SJSA1 (cell line): ENCODE data around the gene COL6A3. TPM values are rescaled to one million over a fixed set of nuclear protein-coding genes. Genes with fewer than 3 reads are reported as not detected.

Experiments used
- DNase-seq, 2 experiments: peaks; one replicate each; pipeline ENCODE4 v3.0.0-alpha.2; 2015 to 2020; ENCODE audit warnings: low spot score in 2 of 2, low read depth in 1 of 2
- H3K27ac ChIP-seq: fragments of 250-450 bp; sonication (Bioruptor Pico); 2 replicates; pipeline ENCODE4 v1.5.1; 2020; ENCODE audit warnings: mild to moderate bottlenecking, moderate library complexity
- H3K27me3 ChIP-seq: fragments of 250-450 bp; sonication (Bioruptor Pico); replicated peaks from 2 replicates; pipeline ENCODE4 v1.5.1; 2020; ENCODE audit warnings: mild to moderate bottlenecking, moderate library complexity
- H3K36me3 ChIP-seq: fragments of 250-450 bp; sonication (Bioruptor Pico); 2 replicates; pipeline ENCODE4 v1.5.1; 2020; ENCODE audit warnings: mild to moderate bottlenecking
- H3K4me1 ChIP-seq: fragments of 250-450 bp; sonication (Bioruptor Pico); replicated peaks from 2 replicates; pipeline ENCODE4 v1.6.1; 2021; ENCODE audit warnings: mild to moderate bottlenecking
- H3K4me3 ChIP-seq: fragments of 250-450 bp; sonication (Bioruptor Pico); 2 replicates; pipeline ENCODE4 v1.5.1; 2020; ENCODE audit warnings: mild to moderate bottlenecking
- H3K9me3 ChIP-seq: fragments of 250-450 bp; sonication (Bioruptor Pico); replicated peaks from 2 replicates; pipeline ENCODE4 v1.5.1; 2020; ENCODE audit warnings: mild to moderate bottlenecking
- total RNA-seq: library from RNA; depleted of rRNA; stranded (reverse); fragments of >200 nt; shearing (Covaris generic); gene quantifications from 2 replicates; pipeline ENCODE4 v1.2.3, GENCODE V29; 2014; rRNA removed

COL6A3 gene
- 160 and 243 TPM in 2 replicates for total RNA-seq

- Histone ChIP-seq H3K9me3 (no peaks in the 10 kb centered on the region), H3K4me3 (peak within 1 kb of the TSS; percentile 46), H3K27me3 (no peaks in the 10 kb centered on the region), H3K4me1 (peaks cover 42% of the 10 kb centered on the region), H3K27ac (peak within 1 kb of the TSS; percentile 66), H3K36me3 (peaks cover 19% of the 10 kb centered on the region)
- DNase-seq = peak; percentile 64 to 77
Measured at GRCh38 chr2:237413777-237414661, at the start of gene COL6A3. Gene COL6A3 (minus strand): TSS chr2:237414164. CDS start chr2:237396817, 17,347 bp downstream.

DNA sequence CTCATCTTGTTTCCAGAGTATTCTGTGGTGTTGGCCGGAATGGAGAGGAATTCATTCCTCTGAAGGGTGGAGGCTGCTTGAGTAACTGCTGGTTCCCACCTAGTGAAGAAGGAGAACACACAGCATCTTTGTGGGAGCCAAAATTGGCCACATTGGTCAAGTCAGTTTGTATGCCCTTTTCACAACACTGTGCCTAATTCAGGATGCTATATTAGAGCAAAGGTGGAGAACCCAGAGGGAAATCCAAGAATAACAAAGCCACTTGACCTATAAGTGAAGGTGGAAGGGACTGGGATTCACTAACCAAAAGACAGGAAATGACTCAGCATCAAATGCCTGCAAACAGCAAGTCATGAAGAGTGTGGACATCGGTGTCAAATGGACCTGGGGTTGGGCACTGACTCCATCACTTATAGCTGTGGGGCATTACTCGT, 45.8 kb upstream of the COL6A3 start:
- H3K36me3 ChIP-seq = no peaks in the 10 kb centered on the region
- no peaks in the 10 kb centered on the region for H3K27me3 ChIP-seq
- H3K27ac ChIP-seq = peak overlapping the region; percentile 62
- DNase-seq = peak in 1 of 2 experiments; percentile 55
- H3K4me1 ChIP-seq = peaks cover 48% of the 10 kb centered on the region
- H3K9me3 ChIP-seq = no peaks in the 10 kb centered on the region; the same call in 1 of the 2 replicates
- no peak overlapping the region for H3K4me3 ChIP-seq

- Histone ChIP-seq H3K27me3 (no peaks in the 10 kb centered on the region), H3K27ac (peak overlapping the region; percentile 62), H3K36me3 (no peaks in the 10 kb centered on the region), H3K4me3 (no peak overlapping the region), H3K9me3 (no peaks in the 10 kb centered on the region; the same call in 1 of the 2 replicates), H3K4me1 (peaks cover 47% of the 10 kb centered on the region)
- no peak for DNase-seq
Measured at GRCh38 chr2:237459226-237459625, 45.3 kb upstream of the COL6A3 start.

- Histone ChIP-seq H3K4me1 (peaks cover 47% of the 10 kb centered on the region), H3K27me3 (no peaks in the 10 kb centered on the region), H3K9me3 (no peaks in the 10 kb centered on the region; the same call in 1 of the 2 replicates), H3K27ac (no peak overlapping the region; the same call in 1 of the 2 replicates), H3K4me3 (no peak overlapping the region), H3K36me3 (no peaks in the 10 kb centered on the region)
- DNase-seq = no peak
Measured at GRCh38 chr2:237458519-237458918, 44.6 kb upstream of the COL6A3 start.

GRCh38 chr2:237457388-237457941, 43.5 kb upstream of the COL6A3 start:
- DNase-seq = no peak
- Histone ChIP-seq H3K4me3 (no peak overlapping the region), H3K4me1 (peaks cover 47% of the 10 kb centered on the region), H3K36me3 (no peaks in the 10 kb centered on the region), H3K9me3 (no peaks in the 10 kb centered on the region; the same call in 1 of the 2 replicates), H3K27ac (peak overlapping the region; percentile 78), H3K27me3 (no peaks in the 10 kb centered on the region)

DNA sequence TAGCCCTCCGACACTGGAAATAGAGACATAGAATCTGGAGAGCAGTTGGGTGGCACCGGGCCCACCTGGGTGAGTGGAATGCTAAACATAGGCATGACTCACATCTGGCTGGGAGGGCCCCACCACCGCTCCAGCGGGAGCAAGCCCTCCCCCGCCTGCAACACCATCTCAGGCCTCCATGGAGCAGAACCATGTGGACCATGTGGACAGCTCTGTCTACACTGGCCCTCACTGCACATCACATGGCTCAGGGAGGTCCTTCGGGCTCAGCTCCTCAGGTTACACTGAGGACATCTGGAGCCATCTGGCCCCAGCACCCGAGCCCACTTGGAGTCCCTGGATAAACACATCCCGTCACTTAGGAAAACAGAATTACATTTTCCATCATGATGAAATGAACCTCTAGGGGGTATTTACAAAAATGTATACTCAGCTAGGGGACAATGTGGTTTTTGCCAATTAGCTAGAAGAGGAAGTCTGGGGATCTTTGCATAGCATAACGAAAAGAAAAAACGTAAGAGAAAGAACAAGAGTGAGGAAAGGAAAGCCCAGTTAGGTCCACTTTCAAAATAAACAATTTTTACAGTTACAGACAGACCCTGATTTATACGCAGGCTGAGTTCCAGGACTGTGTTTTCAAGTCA, 42.4 kb upstream of the COL6A3 start:
- Histone ChIP-seq H3K4me1 (peaks cover 47% of the 10 kb centered on the region), H3K9me3 (no peaks in the 10 kb centered on the region; the same call in 1 of the 2 replicates), H3K27me3 (no peaks in the 10 kb centered on the region), H3K27ac (peak overlapping the region; percentile 78), H3K4me3 (no peak overlapping the region), H3K36me3 (no peaks in the 10 kb centered on the region)
- DNase-seq = peak; percentile 95 to 97

- peak overlapping the region; percentile 78 for H3K27ac ChIP-seq
- H3K4me1 ChIP-seq = peaks cover 47% of the 10 kb centered on the region
- no peaks in the 10 kb centered on the region for H3K27me3 ChIP-seq
- DNase-seq = no peak
- no peaks in the 10 kb centered on the region; the same call in 1 of the 2 replicates for H3K9me3 ChIP-seq
- H3K36me3 ChIP-seq = no peaks in the 10 kb centered on the region
- no peak overlapping the region for H3K4me3 ChIP-seq
Measured at GRCh38 chr2:237455764-237456163, 41.8 kb upstream of the COL6A3 start.

DNA sequence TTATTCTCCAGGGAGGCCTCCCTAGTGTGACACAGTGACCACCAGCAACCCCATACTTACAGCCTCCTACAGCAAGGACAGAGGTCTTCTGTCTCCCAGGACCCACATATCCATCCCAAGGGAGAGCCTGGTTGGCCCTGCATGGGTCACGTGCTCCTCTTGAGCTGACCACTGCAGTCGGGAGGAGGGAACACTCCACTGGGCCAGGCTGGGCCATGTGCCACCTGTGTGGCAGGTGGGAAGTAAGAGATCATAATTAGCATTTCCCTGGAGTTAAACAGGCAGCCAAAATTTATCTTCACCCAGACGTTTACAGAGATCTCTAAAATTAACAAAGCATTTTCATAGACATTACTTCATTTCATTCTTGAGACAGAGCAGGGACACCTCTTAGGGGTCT, 39.7 kb upstream of the COL6A3 start:
- Histone ChIP-seq H3K36me3 (no peaks in the 10 kb centered on the region), H3K4me3 (no peak overlapping the region), H3K9me3 (no peaks in the 10 kb centered on the region), H3K27me3 (no peaks in the 10 kb centered on the region), H3K27ac (no peak overlapping the region), H3K4me1 (peaks cover 43% of the 10 kb centered on the region)
- no peak for DNase-seq

- H3K9me3 ChIP-seq = no peaks in the 10 kb centered on the region
- peaks cover 42% of the 10 kb centered on the region for H3K4me1 ChIP-seq
- no peak overlapping the region for H3K27ac ChIP-seq
- H3K36me3 ChIP-seq = no peaks in the 10 kb centered on the region
- no peaks in the 10 kb centered on the region for H3K27me3 ChIP-seq
- H3K4me3 ChIP-seq = no peak overlapping the region
- no peak for DNase-seq
Measured at GRCh38 chr2:237452861-237453260, 38.9 kb upstream of the COL6A3 start.

DNA sequence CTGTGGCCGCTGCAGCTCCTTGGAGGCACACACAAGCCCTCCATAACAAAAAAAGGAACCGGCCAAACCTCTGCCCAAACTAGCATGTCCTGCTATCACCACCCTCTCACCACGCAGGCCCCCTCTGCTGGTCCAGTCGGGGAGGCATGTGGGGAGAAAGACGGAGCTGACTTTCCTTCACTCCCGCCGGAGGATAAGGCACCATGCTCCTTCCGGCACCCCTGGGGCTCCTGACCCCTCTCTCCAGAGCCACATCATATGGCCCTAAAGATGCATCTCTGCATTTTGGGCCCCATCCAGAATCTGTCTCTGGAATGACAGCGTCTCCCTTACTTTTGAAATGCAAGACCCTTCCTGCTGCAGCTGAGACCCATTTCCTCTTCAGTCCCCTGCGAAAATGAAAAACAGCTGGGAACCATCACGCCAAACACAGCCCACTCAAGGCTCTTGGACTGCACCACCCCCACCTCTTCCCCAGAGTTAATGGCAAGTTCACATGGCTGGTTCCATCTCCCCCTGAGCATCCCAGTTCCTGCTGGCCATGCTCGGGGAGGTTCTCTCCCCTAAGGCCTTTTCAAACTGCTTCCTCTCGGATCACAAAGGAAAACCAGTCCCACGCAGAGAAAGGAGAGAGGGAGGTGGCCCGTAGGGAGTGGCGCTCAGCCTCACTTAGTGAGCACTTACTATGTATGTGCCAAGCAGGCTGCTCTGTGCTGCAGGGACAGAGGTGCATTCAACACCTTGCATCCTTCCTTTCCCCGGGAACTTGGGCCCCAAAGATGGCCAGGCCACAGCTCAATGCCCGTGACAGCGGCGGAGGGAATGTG, 37.9 kb upstream of the COL6A3 start:
- no peak for DNase-seq

GRCh38 chr2:237450583-237450982, 36.6 kb upstream of the COL6A3 start:
- no peaks in the 10 kb centered on the region for H3K36me3 ChIP-seq
- H3K4me3 ChIP-seq = no peak overlapping the region
- H3K27me3 ChIP-seq = no peaks in the 10 kb centered on the region
- H3K4me1 ChIP-seq = peaks cover 23% of the 10 kb centered on the region
- no peak for DNase-seq
- no peaks in the 10 kb centered on the region for H3K9me3 ChIP-seq
- no peak overlapping the region for H3K27ac ChIP-seq

More for the DNA sequence above, 37.9 kb upstream of the COL6A3 start:
- Histone ChIP-seq H3K9me3 (no peaks in the 10 kb centered on the region), H3K27ac (no peak overlapping the region), H3K4me1 (peaks cover 36% of the 10 kb centered on the region), H3K27me3 (no peaks in the 10 kb centered on the region), H3K4me3 (no peak overlapping the region), H3K36me3 (no peaks in the 10 kb centered on the region)

GRCh38 chr2:237450108-237450507, 36.1 kb upstream of the COL6A3 start:
- H3K4me1 ChIP-seq = peaks cover 18% of the 10 kb centered on the region

More at GRCh38 chr2:237450108-237450507, 36.1 kb upstream of the COL6A3 start:
- H3K27ac ChIP-seq = no peak overlapping the region
- no peak for DNase-seq
- H3K27me3 ChIP-seq = no peaks in the 10 kb centered on the region
- H3K4me3 ChIP-seq = no peak overlapping the region
- no peaks in the 10 kb centered on the region for H3K9me3 ChIP-seq
- H3K36me3 ChIP-seq = no peaks in the 10 kb centered on the region
